Pancreas (tissue), 10 donors: ENCODE measurements around the gene RGS7. TPM values are rescaled to one million over a fixed set of nuclear protein-coding genes. Genes with fewer than 3 reads are reported as not detected.
"Not testable (repeated sequence)": the region's sequence is repeated elsewhere in the genome, so short reads cannot be mapped to it uniquely, and the experiment has no call there.

Experiments used
- ATAC-seq, 4 donors: fragments of 200-7000 bp; cut with Tn5 transposase; one replicate each; pipeline versions ENCODE4 v1.8.0 to v1.9.1; 2020; ENCODE audit warnings: mild to moderate bottlenecking in 4 of 4, moderate library complexity in 4 of 4
- DNase-seq, 6 donors: peaks; one replicate each; pipeline ENCODE4 v3.0.0-alpha.2; 2020
- FAIRE-seq: peaks from 2 replicates; lab custom pipeline; 2012; peaks lifted over from hg19 to GRCh38; lab: Jason Lieb, UNC
- H3K27ac ChIP-seq, 4 donors: fragments of 200-600 bp; sonication (generic); 1 replicate in 3 of 4; 2 replicates in 1 of 4; pipeline versions ENCODE4 v1.5.0 to v1.8.0; 2020
- H3K27me3 ChIP-seq, 4 donors: fragments of 200-600 bp; one replicate each; pipeline ENCODE4 v1.8.0; 2021
- H3K36me3 ChIP-seq, 3 donors: fragments of 200-600 bp; sonication (generic) in 1 of 3; one replicate each; pipeline versions ENCODE4 v1.5.0 to v1.8.0; 2020 to 2021
- H3K4me1 ChIP-seq, 3 donors: fragments of 200-600 bp; one replicate each; pipeline ENCODE4 v1.8.0; 2021
- H3K4me3 ChIP-seq, 4 donors: fragments of 200-600 bp; sonication (generic) in 2 of 4; one replicate each; pipeline versions ENCODE4 v1.5.0 to v1.8.0; 2020 to 2021
- H3K9me3 ChIP-seq, 4 donors: fragments of 200-600 bp; one replicate each; pipeline ENCODE4 v1.8.0; 2021
- WGBS, 2 donors: extraction: QIAGEN DNeasy Blood & Tissue Kit; methylation state at CpG; one replicate each; pipeline ENCODE4 v1.1.7; 2013; 5-methylcytosine and 5-hydroxymethylcytosine counted together
- intact Hi-C, 3 donors: fragments of 100-400 bp; cut with DNase I; formaldehyde crosslinking; loops; one replicate each; pipeline versions ENCODE4 v1.11.1 to v1.14.2; 2022
- polyA plus RNA-seq, 2 donors: library from polyadenylated mRNA; stranded (reverse); fragments of 200-250 nt; gene quantifications; one replicate each; pipeline ENCODE4 v1.2.3, GENCODE V29; 2013
- total RNA-seq, 6 donors: library from RNA; stranded (reverse); fragmentation: NEBNext Ultra II Directional in 4 of 6; extraction: Animal tissue kit (Norgen Biotek cat#: 25700) in 4 of 6; gene quantifications; one replicate each; pipeline versions ENCODE4 v1.2.1 to v1.2.4, GENCODE V29; 2021 to 2023
- TF ChIP-seq, protein P1 (sequence below), 4 donors: fragments of 200-600 bp; sonication (generic) in 3 of 4; IDR thresholded peaks; one replicate each; pipeline versions ENCODE4 v1.5.0 to v1.8.0; 2021; ENCODE audit warnings: antibody characterized with exemption in 4 of 4
- donor health status: healthy with polysubstance abuse.
- donor health status: DM: no; HTN: no; CAD: no; lungs with moderate emphysema.
- donor health status: DM: no; HTN: no; CAD: no.
- donor health status: control.
- donor health status: control.
- donor health status: Bipolar disorder and iron deficiency.
- donor health status: DM: yes; HTN: yes; CAD: no.
- donor health status: DM: no; HTN: no; CAD: no.
- donor health status: DM: no; HTN: no; CAD: no.
- donor health status: DM: yes; HTN: yes; CAD: no.

The RGS7 gene
- total and polyA plus RNA-seq, 8 donors: 0.08 to 4.2 (median 0.33) TPM

GRCh38 chr1:240794046-240794843 is 562.8 kb downstream of the RGS7 start:
- DNase-seq: no peak
- Histone ChIP-seq H3K27ac (no peak overlapping the region), H3K4me1 (no peaks in the 10 kb centered on the region), H3K4me3 (no peak overlapping the region), H3K27me3 (no peaks in the 10 kb centered on the region), H3K36me3 (no peaks in the 10 kb centered on the region), H3K9me3 (no peaks in the 10 kb centered on the region)
- intact Hi-C loops: no loop called here
- no peak for ATAC-seq
- 49 to 54% methylated on average over 6 of the region's 6 CpGs for WGBS, 2 donors
- no peak for FAIRE-seq
- TF ChIP-seq, protein P1, sequence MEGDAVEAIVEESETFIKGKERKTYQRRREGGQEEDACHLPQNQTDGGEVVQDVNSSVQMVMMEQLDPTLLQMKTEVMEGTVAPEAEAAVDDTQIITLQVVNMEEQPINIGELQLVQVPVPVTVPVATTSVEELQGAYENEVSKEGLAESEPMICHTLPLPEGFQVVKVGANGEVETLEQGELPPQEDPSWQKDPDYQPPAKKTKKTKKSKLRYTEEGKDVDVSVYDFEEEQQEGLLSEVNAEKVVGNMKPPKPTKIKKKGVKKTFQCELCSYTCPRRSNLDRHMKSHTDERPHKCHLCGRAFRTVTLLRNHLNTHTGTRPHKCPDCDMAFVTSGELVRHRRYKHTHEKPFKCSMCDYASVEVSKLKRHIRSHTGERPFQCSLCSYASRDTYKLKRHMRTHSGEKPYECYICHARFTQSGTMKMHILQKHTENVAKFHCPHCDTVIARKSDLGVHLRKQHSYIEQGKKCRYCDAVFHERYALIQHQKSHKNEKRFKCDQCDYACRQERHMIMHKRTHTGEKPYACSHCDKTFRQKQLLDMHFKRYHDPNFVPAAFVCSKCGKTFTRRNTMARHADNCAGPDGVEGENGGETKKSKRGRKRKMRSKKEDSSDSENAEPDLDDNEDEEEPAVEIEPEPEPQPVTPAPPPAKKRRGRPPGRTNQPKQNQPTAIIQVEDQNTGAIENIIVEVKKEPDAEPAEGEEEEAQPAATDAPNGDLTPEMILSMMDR (IDR thresholded peaks at IDR 0.05): no peak

DNA sequence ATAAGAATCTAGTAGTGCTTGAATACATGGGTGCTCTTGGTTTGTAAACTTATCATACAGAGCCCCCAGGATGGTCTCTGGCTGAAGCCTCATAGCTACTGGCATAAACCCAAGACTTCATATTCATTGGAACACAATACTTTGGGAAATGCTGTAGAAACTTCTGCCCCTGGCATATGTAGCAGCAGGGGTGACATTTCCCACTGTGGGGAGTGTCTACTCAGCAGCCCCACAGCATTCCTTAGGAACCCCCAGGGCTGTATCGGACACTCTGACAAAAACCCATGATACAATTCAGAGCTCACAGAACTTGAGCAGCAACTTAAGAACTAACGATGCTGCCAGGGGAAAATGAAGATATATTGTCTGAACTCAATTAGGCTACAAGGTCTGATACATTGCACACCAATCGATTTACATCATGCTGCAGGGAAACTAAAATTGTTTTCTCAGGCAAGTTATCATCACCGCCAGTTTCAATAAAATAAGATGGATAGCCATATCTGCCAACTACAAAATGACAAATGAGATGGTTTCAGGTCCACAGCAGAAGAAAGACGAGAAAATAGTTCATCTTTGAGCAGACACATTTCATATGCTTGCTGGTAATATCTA is 564.0 kb downstream of the RGS7 start:
- intact Hi-C loops: no loop called here
- 59 to 69% methylated on average over 5 of the region's 5 CpGs for WGBS, 2 donors
- no peak for FAIRE-seq

DNA sequence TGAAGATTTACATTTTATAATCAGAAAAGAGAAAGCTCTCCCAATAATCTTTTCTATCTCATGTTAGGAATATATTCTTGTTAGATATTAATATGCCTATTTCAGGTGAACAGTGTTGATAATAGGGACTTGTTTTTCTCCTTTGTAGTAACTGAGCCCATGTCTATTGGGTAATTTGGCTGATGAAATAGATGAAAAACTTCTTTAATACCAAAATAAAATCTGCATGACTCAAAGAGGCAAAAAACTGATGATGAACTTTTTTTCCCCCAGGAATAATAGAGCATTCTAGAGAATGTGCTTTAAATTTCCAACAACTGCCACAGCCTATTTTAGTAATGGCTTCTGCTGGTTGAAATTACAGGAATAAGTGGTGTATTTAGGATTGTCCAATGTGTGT is 566.1 kb downstream of the RGS7 start:
- intact Hi-C loops: no loop called here
- no peaks in the 10 kb centered on the region for H3K9me3 ChIP-seq
- no peak overlapping the region for H3K4me3 ChIP-seq
- FAIRE-seq: no peak
- H3K36me3 ChIP-seq: no peaks in the 10 kb centered on the region
- TF ChIP-seq, protein P1 (IDR thresholded peaks at IDR 0.05): no peak
- H3K4me1 ChIP-seq: no peaks in the 10 kb centered on the region
- DNase-seq: no peak
- no peak for ATAC-seq
- H3K27ac ChIP-seq: no peak overlapping the region
- no peaks in the 10 kb centered on the region for H3K27me3 ChIP-seq

More for the DNA sequence above, 564.0 kb downstream of the RGS7 start:
- H3K27ac ChIP-seq: no peak overlapping the region
- no peak for ATAC-seq
- no peak overlapping the region for H3K4me3 ChIP-seq
- no peaks in the 10 kb centered on the region for H3K9me3 ChIP-seq
- TF ChIP-seq, protein P1 (IDR thresholded peaks at IDR 0.05): no peak
- no peaks in the 10 kb centered on the region for H3K27me3 ChIP-seq
- H3K36me3 ChIP-seq: no peaks in the 10 kb centered on the region
- H3K4me1 ChIP-seq: no peaks in the 10 kb centered on the region
- DNase-seq: no peak

DNA sequence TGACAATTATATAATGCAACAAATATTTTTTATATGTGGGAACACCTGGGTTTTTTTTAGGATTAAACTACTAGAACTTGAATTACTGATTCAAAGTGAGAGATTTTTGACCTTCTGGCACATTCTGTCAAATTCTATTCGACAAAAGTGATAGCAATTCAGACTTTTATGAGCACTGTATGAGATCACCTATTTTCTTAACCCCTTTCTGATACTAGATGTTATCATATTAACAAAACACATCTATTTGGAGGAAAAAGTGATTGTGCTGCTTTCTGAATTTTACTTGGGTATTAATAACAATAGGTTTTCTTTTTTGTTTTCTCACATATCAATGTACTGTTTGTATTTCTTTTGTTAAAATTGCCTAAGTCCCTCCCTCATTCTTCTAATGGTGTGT is 570.1 kb downstream of the RGS7 start:
- TF ChIP-seq, protein P1 (IDR thresholded peaks at IDR 0.05): no peak
- no peaks in the 10 kb centered on the region for H3K36me3 ChIP-seq
- H3K27ac ChIP-seq: no peak overlapping the region
- H3K4me1 ChIP-seq: no peaks in the 10 kb centered on the region
- FAIRE-seq: no peak
- no peaks in the 10 kb centered on the region for H3K27me3 ChIP-seq
- no peak for ATAC-seq
- 39 to 46% methylated on average over 1 of the region's 1 CpG for WGBS, 2 donors
- no peaks in the 10 kb centered on the region for H3K9me3 ChIP-seq
- DNase-seq: no peak
- intact Hi-C loops: no loop called here
- no peak overlapping the region for H3K4me3 ChIP-seq

DNA sequence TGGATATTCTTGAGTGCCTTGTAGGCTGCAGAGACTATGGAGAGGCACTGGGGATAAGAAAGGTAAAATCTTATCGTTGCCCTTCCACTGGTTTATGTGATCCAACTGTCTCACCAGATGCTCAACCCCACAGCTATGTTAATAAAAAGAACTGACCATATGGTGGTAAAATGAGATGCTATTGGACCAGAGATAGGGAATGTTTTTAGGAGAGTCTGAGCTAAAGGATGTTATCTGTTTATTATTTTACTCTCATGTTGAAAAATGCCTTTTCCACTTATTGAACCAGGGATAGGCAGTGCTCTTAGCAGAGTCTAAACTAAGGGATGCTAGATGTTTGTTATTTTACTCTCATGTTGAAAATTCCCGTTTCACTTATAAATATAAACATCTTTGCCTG is 572.2 kb downstream of the RGS7 start:
- Histone ChIP-seq H3K4me1 (no peaks in the 10 kb centered on the region), H3K27ac (no peak overlapping the region), H3K9me3 (no peaks in the 10 kb centered on the region), H3K36me3 (no peaks in the 10 kb centered on the region), H3K27me3 (no peaks in the 10 kb centered on the region), H3K4me3 (no peak overlapping the region)
- ATAC-seq: no peak
- intact Hi-C loops: no loop called here
- no peak for DNase-seq
- TF ChIP-seq, protein P1 (IDR thresholded peaks at IDR 0.05): no peak
- 59 to 68% methylated on average over 2 of the region's 2 CpGs for WGBS, 2 donors
- FAIRE-seq: no peak

- H3K4me3 ChIP-seq, ATAC-seq, intact Hi-C loops, H3K9me3 ChIP-seq, H3K27me3 ChIP-seq, H3K27ac ChIP-seq, FAIRE-seq, H3K4me1 ChIP-seq, DNase-seq, H3K36me3 ChIP-seq: not testable (repeated sequence)
- 43 to 55% methylated on average over 6 to 7 of the region's 7 CpGs for WGBS, 2 donors
These were observed 573.3 kb downstream of the RGS7 start for GRCh38 chr1:240783728-240784137.
